Left lung (tissue), 10 donors: ENCODE data around the gene DENND1A. TPM values are rescaled to one million over a fixed set of nuclear protein-coding genes. Genes with fewer than 3 reads are reported as not detected.

ENCODE experiments used
- ATAC-seq: fragments of 200-7000 bp; cut with Tn5 transposase; one replicate; pipeline ENCODE4 v1.9.1; 2020; ENCODE audit warnings: moderate library complexity
- DNase-seq, 4 donors: peaks; one replicate each; pipeline ENCODE4 v3.0.0-alpha.2; 2013 to 2020
- H3K27ac ChIP-seq, 2 donors: fragments of 200-600 bp; sonication (generic) in 1 of 2; one replicate each; pipeline versions ENCODE4 v1.5.0 to v1.8.0; 2020 to 2021
- H3K27me3 ChIP-seq, 2 donors: fragments of 200-600 bp; sonication (generic) in 1 of 2; one replicate each; pipeline versions ENCODE4 v1.5.0 to v1.8.0; 2020 to 2021
- H3K36me3 ChIP-seq, 2 donors: fragments of 200-600 bp; sonication (generic) in 1 of 2; one replicate each; pipeline versions ENCODE4 v1.5.0 to v1.8.0; 2020 to 2021
- H3K4me1 ChIP-seq, 2 donors: fragments of 200-600 bp; one replicate each; pipeline ENCODE4 v1.8.0; 2021
- H3K4me3 ChIP-seq, 2 donors: fragments of 200-600 bp; sonication (generic) in 1 of 2; one replicate each; pipeline versions ENCODE4 v1.5.0 to v1.8.0; 2020 to 2021; ENCODE audit warnings: mild to moderate bottlenecking in 1 of 2
- H3K9me3 ChIP-seq, 2 donors: fragments of 200-600 bp; sonication (generic) in 1 of 2; one replicate each; pipeline versions ENCODE4 v1.5.0 to v1.8.0; 2020 to 2021
- CTCF ChIP-seq, 2 donors: fragments of 200-600 bp; sonication (generic) in 1 of 2; IDR thresholded peaks; one replicate each; pipeline versions ENCODE4 v1.5.0 to v1.8.0; 2021; ENCODE audit warnings: antibody characterized with exemption in 2 of 2
- intact Hi-C, 2 donors: fragments of 100-400 bp; cut with DNase I; formaldehyde crosslinking; loops; one replicate each; pipeline versions ENCODE4 v1.11.2 to v1.14.2; 2022
- polyA plus RNA-seq, 6 donors: library from polyadenylated mRNA; unstranded; fragments of 120-200 nt; gene quantifications; one replicate each; pipeline ENCODE4 v1.2.1, GENCODE V29; 2013; ENCODE audit not compliant: insufficient read length in 6 of 6
- total RNA-seq, 2 donors: library from RNA; stranded (reverse); fragmentation: NEBNext Ultra II Directional; extraction: Animal tissue kit (Norgen Biotek cat#: 25700); gene quantifications; one replicate each; pipeline ENCODE4 v1.2.1, GENCODE V29; 2021
- donor health status: DM: no; HTN: yes; CAD: no.
- donor health status: DM: no; HTN: no; CAD: no.

Gene DENND1A
- total and polyA plus RNA-seq, 8 donors: 8.3 to 23.2 (median 9.7) TPM

DNA sequence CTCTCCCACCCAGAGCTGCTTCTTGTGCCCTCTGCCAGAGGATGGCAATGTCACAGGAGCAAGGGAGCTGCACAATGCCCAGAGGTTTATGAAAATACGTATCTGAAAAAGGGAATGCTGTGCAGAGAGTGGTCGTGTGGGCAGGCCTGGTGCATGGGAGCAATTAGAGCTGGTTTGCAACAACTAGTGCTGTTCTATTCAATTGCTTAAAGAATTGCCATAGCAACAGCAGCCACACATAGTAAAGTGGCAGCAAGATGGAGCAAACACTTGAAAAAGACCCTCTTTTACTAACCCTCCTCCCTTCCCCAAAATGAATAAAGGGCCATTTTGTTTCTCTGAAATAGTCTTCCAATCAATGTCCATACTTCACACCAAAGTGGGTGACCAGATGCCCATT, 407.7 kb downstream of the DENND1A start:
- Histone ChIP-seq H3K9me3 (no peaks in the 10 kb centered on the region), H3K36me3 (no peaks in the 10 kb centered on the region), H3K27me3 (no peaks in the 10 kb centered on the region), H3K4me3 (no peak overlapping the region), H3K27ac (no peak overlapping the region), H3K4me1 (no peaks in the 10 kb centered on the region)
- no peak for DNase-seq
- no peak for TF ChIP-seq CTCF (IDR thresholded peaks at IDR 0.05)
- no peak for ATAC-seq
- intact Hi-C loops: no loop called here

GRCh38 chr9:123518338-123518737, 411.6 kb downstream of the DENND1A start:
- Histone ChIP-seq H3K27ac (no peak overlapping the region), H3K4me3 (no peak overlapping the region), H3K4me1 (no peaks in the 10 kb centered on the region), H3K9me3 (no peaks in the 10 kb centered on the region), H3K27me3 (no peaks in the 10 kb centered on the region), H3K36me3 (no peaks in the 10 kb centered on the region)
- DNase-seq (no peak), ATAC-seq (no peak)
- intact Hi-C loops: no loop called here
- no peak for TF ChIP-seq CTCF (IDR thresholded peaks at IDR 0.05)

- Histone ChIP-seq H3K4me1 (no peaks in the 10 kb centered on the region), H3K27ac (no peak overlapping the region), H3K27me3 (no peaks in the 10 kb centered on the region), H3K4me3 (no peak overlapping the region), H3K36me3 (no peaks in the 10 kb centered on the region), H3K9me3 (no peaks in the 10 kb centered on the region)
- DNase-seq (no peak), ATAC-seq (no peak)
- intact Hi-C loops: no loop called here
- no peak for TF ChIP-seq CTCF (IDR thresholded peaks at IDR 0.05)
These were observed 412.4 kb downstream of the DENND1A start for GRCh38 chr9:123517512-123517911.

DNA sequence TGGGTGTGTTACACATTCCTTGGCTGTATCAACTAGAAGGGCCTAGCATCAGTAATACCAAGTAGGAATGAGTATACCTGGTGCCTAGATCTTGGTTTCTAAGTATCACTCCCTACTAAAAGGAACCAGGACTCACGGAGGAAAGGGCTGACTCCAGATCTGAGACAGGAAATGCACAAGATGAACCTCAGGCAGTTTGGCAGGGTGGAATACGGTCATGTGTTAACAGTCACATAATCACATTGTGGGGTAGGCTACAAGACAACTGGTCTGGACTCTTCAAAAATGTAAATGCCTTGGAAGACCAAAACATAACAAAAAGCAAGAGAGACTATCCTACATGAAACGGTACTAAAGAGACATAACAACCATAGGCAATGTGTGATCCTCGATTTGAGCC, 415.2 kb downstream of the DENND1A start:
- intact Hi-C loops: no loop called here
- ATAC-seq (no peak), DNase-seq (no peak)
- H3K9me3 ChIP-seq: no peaks in the 10 kb centered on the region
- no peak for TF ChIP-seq CTCF (IDR thresholded peaks at IDR 0.05)
- H3K36me3 ChIP-seq: no peaks in the 10 kb centered on the region
- H3K4me3 ChIP-seq: no peak overlapping the region
- H3K4me1 ChIP-seq: no peaks in the 10 kb centered on the region
- no peak overlapping the region for H3K27ac ChIP-seq
- H3K27me3 ChIP-seq: no peaks in the 10 kb centered on the region

- H3K4me1 ChIP-seq: no peaks in the 10 kb centered on the region
- intact Hi-C loops: no loop called here
These were observed 416.4 kb downstream of the DENND1A start for GRCh38 chr9:123513554-123513953.

More at GRCh38 chr9:123513554-123513953, 416.4 kb downstream of the DENND1A start:
- H3K27ac ChIP-seq: no peak overlapping the region
- DNase-seq (no peak), ATAC-seq (no peak)
- no peaks in the 10 kb centered on the region for H3K9me3 ChIP-seq
- H3K36me3 ChIP-seq: no peaks in the 10 kb centered on the region
- H3K27me3 ChIP-seq: no peaks in the 10 kb centered on the region
- H3K4me3 ChIP-seq: no peak overlapping the region
- TF ChIP-seq CTCF (IDR thresholded peaks at IDR 0.05): no peak
